Kidney (tissue), 14 donors: ENCODE results near the gene FFAR3. TPM values are rescaled to one million over a fixed set of nuclear protein-coding genes. Genes with fewer than 3 reads are reported as not detected.

ENCODE experiments used
- DNase-seq, 5 donors: peaks; one replicate each; pipeline ENCODE4 v3.0.0-alpha.2; 2013 to 2020
- FAIRE-seq: peaks from 2 replicates; lab custom pipeline; 2012; peaks lifted over from hg19 to GRCh38; lab: Jason Lieb, UNC
- H3K27ac ChIP-seq, 2 donors: one replicate each; pipeline ENCODE4 v1.7.0; 2013; ENCODE audit warnings: low read depth in 2 of 2, low read length in 2 of 2, inconsistent platforms in 1 of 2
- H3K27me3 ChIP-seq: one replicate; pipeline ENCODE4 v1.7.1; 2013; ENCODE audit warnings: low read length, inconsistent platforms; ENCODE audit not compliant: control insufficient read depth, insufficient read depth
- H3K36me3 ChIP-seq, 3 donors: one replicate each; pipeline versions ENCODE4 v1.7.0 to v1.7.1; 2013; ENCODE audit warnings: low read length in 3 of 3, control low read depth in 1 of 3, inconsistent platforms in 1 of 3; ENCODE audit not compliant: insufficient read depth in 3 of 3, control insufficient read depth in 2 of 3
- H3K4me1 ChIP-seq, 3 donors: one replicate each; pipeline versions ENCODE4 v1.7.0 to v1.7.1; 2013; ENCODE audit warnings: low read length in 3 of 3, inconsistent platforms in 1 of 3, low read depth in 1 of 3; ENCODE audit not compliant: control insufficient read depth in 2 of 3, insufficient read depth in 2 of 3
- H3K4me3 ChIP-seq, 3 donors: one replicate each; pipeline versions ENCODE4 v1.7.0 to v1.8.1; 2013; ENCODE audit warnings: low read length in 3 of 3, control low read depth in 1 of 3, inconsistent platforms in 1 of 3
- H3K9ac ChIP-seq, 3 donors: one replicate each; pipeline versions ENCODE4 v1.7.0 to v1.7.1; 2013; ENCODE audit warnings: low read length in 3 of 3, control low read depth in 1 of 3, inconsistent platforms in 1 of 3
- H3K9me3 ChIP-seq, 3 donors: one replicate each; pipeline versions ENCODE4 v1.7.0 to v1.7.1; 2013; ENCODE audit warnings: low read length in 3 of 3, control low read depth in 1 of 3, inconsistent platforms in 1 of 3; ENCODE audit not compliant: control insufficient read depth in 2 of 3, insufficient read depth in 1 of 3
- CTCF ChIP-seq: IDR thresholded peaks from 3 replicates; pipeline ENCODE4 v1.5.1; 2012; ENCODE audit warnings: mild to moderate bottlenecking, moderate library complexity, borderline replicate concordance; ENCODE audit not compliant: insufficient read depth; ENCODE audit errors: extremely low read depth
- intact Hi-C: fragments of 100-400 bp; cut with DNase I; formaldehyde crosslinking; loops from one replicate; pipeline ENCODE4 v1.11.1; 2022
- polyA plus RNA-seq: library from polyadenylated mRNA; stranded (reverse); fragments of 350-450 nt; fragmentation: Illumina TruSeq; extraction: RNeasy Lipid Tissue Mini Kit (QIAGEN cat#74804); gene quantifications from one replicate; pipeline ENCODE4 v1.2.3, GENCODE V29; 2014; ENCODE audit warnings: low read depth, low replicate concordance; ENCODE audit not compliant: insufficient read depth
- total RNA-seq: library from RNA; stranded (reverse); fragmentation: NEBNext Ultra II Directional; extraction: Animal tissue kit (Norgen Biotek cat#: 25700); gene quantifications from one replicate; pipeline ENCODE4 v1.2.1, GENCODE V29; 2021
- donor health status: control.
- donor health status: control.
- donor health status: control.
- donor health status: control.
- donor health status: control.
- donor health status: DM: yes; HTN: yes; CAD: no.
- donor health status: Normal renal cell carcinoma (clear cell type).

FFAR3 gene
- total and polyA plus RNA-seq, 2 donors from 2014 or later, result not detected

- no peaks in the 10 kb centered on the region for H3K9me3 ChIP-seq
- DNase-seq, result no peak
- H3K4me3 ChIP-seq, result no peak overlapping the region
- no peaks in the 10 kb centered on the region for H3K27me3 ChIP-seq
- no peak overlapping the region for H3K9ac ChIP-seq
- intact Hi-C loops, result no loop called here
- no peaks in the 10 kb centered on the region for H3K36me3 ChIP-seq
- H3K27ac ChIP-seq, result no peak overlapping the region
- FAIRE-seq, result no peak
- TF ChIP-seq CTCF, result no peak
- no peaks in the 10 kb centered on the region for H3K4me1 ChIP-seq
These were observed 26.6 kb upstream of the FFAR3 start for GRCh38 chr19:35331551-35332214.

GRCh38 chr19:35332817-35333216 is 25.4 kb upstream of the FFAR3 start:
- Histone ChIP-seq H3K4me1 (no peaks in the 10 kb centered on the region), H3K9ac (no peak overlapping the region), H3K27me3 (no peaks in the 10 kb centered on the region), H3K36me3 (no peaks in the 10 kb centered on the region), H3K9me3 (no peaks in the 10 kb centered on the region), H3K4me3 (no peak overlapping the region), H3K27ac (no peak overlapping the region)
- DNase-seq (peak in 1 of 5 donors; percentile 39), FAIRE-seq (no peak)
- TF ChIP-seq CTCF, result no peak
- intact Hi-C loops, result no loop called here

GRCh38 chr19:35334144-35334753 is 24.0 kb upstream of the FFAR3 start:
- H3K36me3 ChIP-seq, result no peaks in the 10 kb centered on the region

More at GRCh38 chr19:35334144-35334753, 24.0 kb upstream of the FFAR3 start:
- peak in 1 of 5 donors; percentile 22 for DNase-seq
- no peak overlapping the region for H3K9ac ChIP-seq
- H3K27ac ChIP-seq, result no peak overlapping the region
- H3K4me1 ChIP-seq, result no peaks in the 10 kb centered on the region
- no peak for TF ChIP-seq CTCF
- intact Hi-C loops, result no loop called here
- no peak overlapping the region for H3K4me3 ChIP-seq
- H3K27me3 ChIP-seq, result no peaks in the 10 kb centered on the region
- H3K9me3 ChIP-seq, result no peaks in the 10 kb centered on the region
- FAIRE-seq, result no peak
